Activated CD4-positive, alpha-beta T cell treated with anti-CD3 and anti-CD28 coated beads for 4 hours (primary cell): ENCODE measurements around the gene SCRG1.

Source experiments
- DNase-seq, 2 donors: peaks; one replicate each; pipeline ENCODE4 v3.0.0-alpha.2; 2020

SCRG1 gene

GRCh38 chr4:173357939-173358338, 41.0 kb downstream of the SCRG1 start:
- no peak for DNase-seq

- no peak for DNase-seq
Measured at GRCh38 chr4:173347467-173347866, 51.4 kb downstream of the SCRG1 start.

GRCh38 chr4:173346074-173346473, 52.8 kb downstream of the SCRG1 start:
- no peak for DNase-seq

- DNase-seq = no peak
Measured at GRCh38 chr4:173345648-173346047, 53.3 kb downstream of the SCRG1 start.

GRCh38 chr4:173343832-173344397, 55.0 kb downstream of the SCRG1 start:
- no peak for DNase-seq

GRCh38 chr4:173337463-173337862, 61.5 kb downstream of the SCRG1 start:
- DNase-seq = no peak

- peak; percentile 10 to 12 for DNase-seq
Measured at GRCh38 chr4:173334891-173335752, 63.8 kb downstream of the SCRG1 start.
